Upper lobe of left lung (tissue), 4 donors: ENCODE data around the gene MPDZ.

Source experiments
- POLR2AphosphoS5 ChIP-seq, 2 donors: sonication (generic); formaldehyde crosslinking; IDR thresholded peaks; one replicate each; pipeline ENCODE4 v1.5.1; 2017; ENCODE audit warnings: antibody characterized with exemption in 2 of 2
- TF ChIP-seq, protein P1 (sequence below), 6 experiments: fragments of 450-650 bp in 4 of 6; fragments of 200-600 bp in 2 of 6; sonication (generic) in 2 of 6; IDR thresholded peaks; one replicate each; pipeline ENCODE4 v1.5.1; 2016 to 2019; ENCODE audit warnings: antibody characterized with exemption in 6 of 6

DNA sequence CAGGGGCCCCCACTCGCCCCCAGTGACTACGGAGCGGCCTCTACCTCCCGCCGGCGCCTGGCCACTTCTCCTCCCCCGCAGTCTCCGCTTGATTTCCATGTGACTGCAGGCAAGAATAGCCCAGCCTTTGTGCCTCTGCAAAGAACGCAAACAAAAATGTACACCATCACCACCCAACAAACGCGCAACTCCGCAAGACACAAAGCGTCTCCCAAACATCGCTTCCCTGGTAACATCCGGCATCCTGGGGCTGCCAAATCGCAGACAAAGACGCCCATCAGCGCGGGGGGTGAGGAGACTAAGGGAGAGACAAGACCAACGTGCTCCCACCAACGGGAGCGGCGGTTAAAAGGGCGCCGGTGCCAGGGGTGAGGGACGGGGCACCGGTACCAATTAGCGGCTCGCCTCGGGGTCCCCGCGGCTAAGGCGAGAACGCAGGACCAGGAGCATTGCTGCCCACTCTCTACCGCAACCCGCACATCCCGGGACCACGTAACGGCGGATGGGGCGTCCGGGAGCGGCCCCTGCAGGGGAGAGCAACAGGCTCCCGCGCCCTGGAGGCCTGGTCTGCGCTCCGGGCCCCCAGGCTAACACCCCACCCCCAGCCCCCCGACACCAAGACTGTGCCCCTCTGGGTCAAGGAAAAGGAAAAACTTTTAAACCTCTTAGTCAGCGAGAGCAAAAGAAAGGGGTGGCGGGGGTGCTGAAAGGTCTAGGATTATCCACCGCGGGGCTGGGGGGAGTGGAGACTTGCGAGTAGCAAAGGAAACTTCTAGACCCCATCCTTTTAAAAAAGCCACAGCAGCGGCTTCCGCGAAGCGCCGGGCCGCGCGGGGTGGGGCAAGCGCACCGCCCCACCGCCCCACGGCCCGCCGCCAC, 885 bp downstream of the MPDZ start:
- peak in 1 of 2 donors; percentile 49 for TF ChIP-seq POLR2AphosphoS5 (IDR thresholded peaks at IDR 0.05)
- TF ChIP-seq, protein P1, sequence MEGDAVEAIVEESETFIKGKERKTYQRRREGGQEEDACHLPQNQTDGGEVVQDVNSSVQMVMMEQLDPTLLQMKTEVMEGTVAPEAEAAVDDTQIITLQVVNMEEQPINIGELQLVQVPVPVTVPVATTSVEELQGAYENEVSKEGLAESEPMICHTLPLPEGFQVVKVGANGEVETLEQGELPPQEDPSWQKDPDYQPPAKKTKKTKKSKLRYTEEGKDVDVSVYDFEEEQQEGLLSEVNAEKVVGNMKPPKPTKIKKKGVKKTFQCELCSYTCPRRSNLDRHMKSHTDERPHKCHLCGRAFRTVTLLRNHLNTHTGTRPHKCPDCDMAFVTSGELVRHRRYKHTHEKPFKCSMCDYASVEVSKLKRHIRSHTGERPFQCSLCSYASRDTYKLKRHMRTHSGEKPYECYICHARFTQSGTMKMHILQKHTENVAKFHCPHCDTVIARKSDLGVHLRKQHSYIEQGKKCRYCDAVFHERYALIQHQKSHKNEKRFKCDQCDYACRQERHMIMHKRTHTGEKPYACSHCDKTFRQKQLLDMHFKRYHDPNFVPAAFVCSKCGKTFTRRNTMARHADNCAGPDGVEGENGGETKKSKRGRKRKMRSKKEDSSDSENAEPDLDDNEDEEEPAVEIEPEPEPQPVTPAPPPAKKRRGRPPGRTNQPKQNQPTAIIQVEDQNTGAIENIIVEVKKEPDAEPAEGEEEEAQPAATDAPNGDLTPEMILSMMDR (IDR thresholded peaks at IDR 0.05) = no peak
